Neural crest cell (in vitro differentiated cells): Measurements from ENCODE around the gene BEST4. TPM values are rescaled to one million over a fixed set of nuclear protein-coding genes. Genes with fewer than 3 reads are reported as not detected.

Experiments used
- DNase-seq: peaks from one replicate; pipeline ENCODE4 v3.0.0; 2021; ENCODE audit warnings: low read depth, mixed read lengths, low spot score
- H3K27ac Mint-ChIP-seq: one replicate; pipeline ENCODE4 v1.8.0; 2021; ENCODE audit warnings: mild to moderate bottlenecking, mixed read lengths; ENCODE audit not compliant: unreplicated experiment
- H3K27me3 Mint-ChIP-seq: 2 replicates; pipeline ENCODE4 v1.8.0; 2021; ENCODE audit warnings: low read depth, mild to moderate bottlenecking, mixed read lengths
- H3K36me3 Mint-ChIP-seq: 2 replicates; pipeline ENCODE4 v1.8.0; 2021; ENCODE audit warnings: low read depth, mild to moderate bottlenecking, mixed read lengths
- H3K4me1 Mint-ChIP-seq: 2 replicates; pipeline ENCODE4 v1.8.0; 2021; ENCODE audit warnings: mixed read lengths
- H3K4me3 Mint-ChIP-seq: one replicate; pipeline ENCODE4 v1.8.0; 2021; ENCODE audit warnings: mild to moderate bottlenecking, mixed read lengths
- H3K9me3 Mint-ChIP-seq: 2 replicates; pipeline ENCODE4 v1.8.0; 2021; ENCODE audit warnings: mixed read lengths
- CTCF ChIP-seq: fragments of 200-600 bp; sonication (generic); conservative IDR thresholded peaks from 2 replicates; pipeline ENCODE4 v1.5.0; 2021; ENCODE audit warnings: antibody characterized with exemption, mild to moderate bottlenecking
- total RNA-seq: library from RNA; stranded (reverse); gene quantifications from 2 replicates; pipeline ENCODE4 v1.2.1, GENCODE V29; 2021

Gene BEST4
- total RNA-seq, 1 donor from 2014 or later, result 0.23 TPM

DNA sequence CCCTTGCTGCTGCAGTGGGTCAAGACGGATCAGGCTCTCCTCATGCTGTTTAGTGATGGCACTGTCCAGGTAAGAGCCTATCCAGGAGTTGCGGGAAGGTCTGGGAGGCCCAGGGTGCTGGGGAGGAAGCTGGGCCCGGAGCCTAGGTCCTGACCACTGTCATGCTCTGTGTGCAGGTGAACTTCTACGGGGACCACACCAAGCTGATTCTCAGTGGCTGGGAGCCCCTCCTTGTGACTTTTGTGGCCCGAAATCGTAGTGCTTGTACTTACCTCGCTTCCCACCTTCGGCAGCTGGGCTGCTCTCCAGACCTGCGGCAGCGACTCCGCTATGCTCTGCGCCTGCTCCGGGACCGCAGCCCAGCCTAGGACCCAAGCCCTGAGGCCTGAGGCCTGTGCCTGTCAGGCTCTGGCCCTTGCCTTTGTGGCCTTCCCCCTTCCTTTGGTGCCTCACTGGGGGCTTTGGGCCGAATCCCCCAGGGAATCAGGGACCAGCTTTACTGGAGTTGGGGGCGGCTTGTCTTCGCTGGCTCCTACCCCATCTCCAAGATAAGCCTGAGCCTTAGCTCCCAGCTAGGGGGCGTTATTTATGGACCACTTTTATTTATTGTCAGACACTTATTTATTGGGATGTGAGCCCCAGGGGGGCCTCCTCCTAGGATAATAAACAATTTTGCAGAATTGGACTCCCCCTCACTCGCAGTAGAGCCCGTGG is 17.5 kb upstream of the BEST4 start:
- DNase-seq, result no peak
- Mint-ChIP-seq H3K9me3 (no peaks in the 10 kb centered on the region), H3K4me1 (peaks cover 55% of the 10 kb centered on the region), H3K27me3 (peaks cover 4% of the 10 kb centered on the region), H3K27ac (no peak overlapping the region), H3K4me3 (peak overlapping the region; percentile 47), H3K36me3 (peaks cover 9% of the 10 kb centered on the region)
- TF ChIP-seq CTCF, result no peak

DNA sequence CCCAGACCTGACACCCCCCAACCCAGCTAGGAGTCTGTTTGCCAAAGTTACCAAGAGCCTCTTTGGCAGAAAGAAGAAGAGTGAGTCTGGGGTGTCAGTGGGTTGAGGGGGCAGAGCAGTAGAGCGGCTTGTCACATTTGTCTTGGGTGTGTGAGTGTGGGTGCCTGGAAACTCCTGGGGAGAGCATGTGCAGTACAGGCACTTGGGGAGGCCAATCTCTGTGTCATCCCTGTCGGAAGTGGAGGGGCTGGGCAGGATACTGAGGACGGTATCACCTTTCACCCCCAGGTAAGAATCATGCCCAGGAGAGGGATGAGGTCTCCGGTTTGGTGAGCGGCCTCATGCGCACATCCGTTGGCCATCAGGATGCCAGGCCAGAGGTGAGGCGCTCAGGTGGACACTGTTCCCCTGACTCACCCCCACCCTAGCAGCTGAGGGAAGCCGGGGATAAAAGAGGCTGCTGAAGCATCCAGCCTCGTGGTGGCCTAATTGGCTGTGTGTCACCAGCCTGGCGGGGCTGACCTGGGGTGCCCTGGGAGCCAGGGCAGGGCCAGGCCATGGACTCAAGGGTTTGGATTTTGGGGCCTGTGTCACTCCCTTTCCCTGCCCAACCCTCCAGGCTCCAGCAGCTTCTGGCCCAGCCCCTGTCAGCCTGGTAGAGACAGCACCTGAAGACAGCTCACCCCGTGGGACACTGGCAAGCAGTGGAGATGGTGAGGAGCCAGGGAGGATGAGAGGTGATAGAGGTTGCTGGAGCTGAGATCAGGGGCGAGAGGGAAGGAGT is 15.5 kb upstream of the BEST4 start:
- Mint-ChIP-seq H3K36me3 (peaks cover 9% of the 10 kb centered on the region), H3K9me3 (no peaks in the 10 kb centered on the region), H3K27ac (peak overlapping the region; percentile 83), H3K4me1 (peaks cover 49% of the 10 kb centered on the region), H3K27me3 (peaks cover 4% of the 10 kb centered on the region), H3K4me3 (peak overlapping the region; percentile 84)
- no peak for DNase-seq
- TF ChIP-seq CTCF, result no peak

DNA sequence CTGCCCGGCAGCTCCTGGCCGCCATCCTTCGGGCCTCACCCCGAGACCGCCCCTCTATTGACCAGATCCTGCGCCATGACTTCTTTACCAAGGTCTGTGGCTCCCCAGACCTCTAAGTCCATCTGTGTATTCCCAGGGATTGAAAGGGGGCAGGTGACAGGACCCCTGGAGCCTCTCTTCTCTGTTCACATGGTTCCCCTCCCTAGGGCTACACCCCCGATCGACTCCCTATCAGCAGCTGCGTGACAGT is 15.0 kb upstream of the BEST4 start:
- no peaks in the 10 kb centered on the region for H3K9me3 Mint-ChIP-seq
- no peak for DNase-seq
- H3K36me3 Mint-ChIP-seq, result peaks cover 9% of the 10 kb centered on the region
- H3K4me3 Mint-ChIP-seq, result peak overlapping the region; percentile 84
- no peak for TF ChIP-seq CTCF
- peaks cover 44% of the 10 kb centered on the region for H3K4me1 Mint-ChIP-seq
- H3K27ac Mint-ChIP-seq, result peak overlapping the region; percentile 83
- H3K27me3 Mint-ChIP-seq, result peaks cover 4% of the 10 kb centered on the region

GRCh38 chr1:44802306-44803061 is 14.5 kb upstream of the BEST4 start:
- Mint-ChIP-seq H3K27me3 (peaks cover 4% of the 10 kb centered on the region), H3K4me1 (peaks cover 39% of the 10 kb centered on the region), H3K36me3 (peaks cover 9% of the 10 kb centered on the region), H3K27ac (peak overlapping the region; percentile 91), H3K9me3 (no peaks in the 10 kb centered on the region), H3K4me3 (peak overlapping the region; percentile 84)
- peak; percentile 49 for DNase-seq
- TF ChIP-seq CTCF, result no peak

DNA sequence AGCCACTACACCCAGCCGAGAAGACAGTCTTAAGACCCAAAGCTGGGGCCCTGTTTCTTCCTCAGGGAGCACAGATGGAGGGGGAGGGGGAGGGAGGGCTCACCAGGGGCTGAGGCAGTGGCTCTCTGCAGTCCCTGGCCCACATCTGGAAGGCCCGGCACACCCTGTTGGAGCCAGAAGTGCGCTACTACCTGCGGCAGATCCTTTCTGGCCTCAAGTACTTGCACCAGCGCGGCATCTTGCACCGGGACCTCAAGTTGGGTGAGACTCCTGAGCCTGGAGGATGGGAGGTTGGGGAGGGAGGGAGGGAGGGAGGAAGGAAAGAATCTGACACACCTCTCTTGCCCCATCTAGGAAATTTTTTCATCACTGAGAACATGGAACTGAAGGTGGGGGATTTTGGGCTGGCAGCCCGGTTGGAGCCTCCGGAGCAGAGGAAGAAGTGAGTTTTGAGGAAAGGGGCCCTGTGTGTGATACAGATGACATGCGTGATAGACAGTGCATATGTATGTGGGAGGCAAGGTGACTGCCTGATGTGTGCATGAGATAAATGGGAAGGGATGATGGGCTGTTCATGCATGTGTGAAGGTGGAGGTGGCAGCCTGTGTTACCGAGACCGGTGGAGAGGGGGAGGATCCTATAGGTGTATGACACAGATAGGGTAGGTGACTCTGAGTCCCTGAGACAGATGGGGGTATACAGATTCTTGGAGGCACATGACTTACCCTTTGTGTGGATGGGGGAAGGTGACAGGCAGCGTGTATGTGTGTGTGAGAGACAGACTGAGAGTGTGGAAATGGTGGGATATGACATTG is 13.7 kb upstream of the BEST4 start:
- no peak for DNase-seq
- Mint-ChIP-seq H3K4me3 (peak overlapping the region; percentile 87), H3K27ac (peak overlapping the region; percentile 91), H3K9me3 (no peaks in the 10 kb centered on the region), H3K4me1 (peaks cover 31% of the 10 kb centered on the region), H3K36me3 (peaks cover 5% of the 10 kb centered on the region), H3K27me3 (peaks cover 4% of the 10 kb centered on the region)
- TF ChIP-seq CTCF, result no peak
